Ishikawa (cell line): Measurements from ENCODE around the gene ARID1B.

Experiments
- EGR1 ChIP-seq: IDR thresholded peaks from 2 replicates; pipeline ENCODE4 v1.6.1; 2012
- EP300 ChIP-seq: IDR thresholded peaks from 2 replicates; pipeline ENCODE4 v1.6.1; 2012; ENCODE audit warnings: borderline replicate concordance
- FOXM1 ChIP-seq: IDR thresholded peaks from 2 replicates; pipeline ENCODE4 v1.6.1; 2012; ENCODE audit warnings: low read depth, borderline replicate concordance
- RAD21 ChIP-seq: IDR thresholded peaks from 2 replicates; pipeline ENCODE4 v1.6.1; 2012; ENCODE audit warnings: low read depth
- TCF12 ChIP-seq: IDR thresholded peaks from 2 replicates; pipeline ENCODE4 v1.6.1; 2012; ENCODE audit warnings: low read depth
- TEAD4 ChIP-seq: IDR thresholded peaks from 2 replicates; pipeline ENCODE4 v1.6.1; 2012
- USF1 ChIP-seq: IDR thresholded peaks from 2 replicates; pipeline ENCODE4 v1.6.1; 2012
- ZBTB7A ChIP-seq: IDR thresholded peaks from 2 replicates; pipeline ENCODE4 v1.6.1; 2012; ENCODE audit warnings: low read depth
- TF ChIP-seq, protein P1 (sequence below): IDR thresholded peaks from 2 replicates; pipeline ENCODE4 v1.6.1; 2012; ENCODE audit warnings: low read depth, mild to moderate bottlenecking
- TF ChIP-seq, protein P2 (sequence below): IDR thresholded peaks from 2 replicates; pipeline ENCODE4 v1.6.1; 2012

DNA sequence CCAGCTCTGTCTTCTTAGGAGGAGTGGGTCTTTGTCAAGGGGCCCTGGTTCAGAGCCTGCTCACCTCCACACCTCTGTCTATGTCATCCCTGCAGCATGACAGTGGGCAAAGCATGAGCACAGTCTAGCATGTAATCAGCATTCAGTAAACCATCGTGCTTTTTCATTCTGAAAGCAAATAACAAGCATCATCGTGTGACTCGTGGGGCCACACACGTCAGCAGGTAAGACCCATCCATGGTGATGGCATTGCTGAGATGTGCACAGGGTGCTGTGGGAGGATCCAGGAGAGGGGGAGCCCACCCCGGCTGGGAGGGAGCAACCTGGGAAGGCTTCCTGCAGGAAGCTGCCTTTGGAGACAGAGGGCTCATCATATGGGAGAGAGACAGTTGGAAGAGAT, 439.4 kb downstream of the ARID1B start:
- TF ChIP-seq FOXM1 (no peak), RAD21 (no peak), EP300 (no peak), ZBTB7A (no peak), EGR1 (no peak), USF1 (no peak), TCF12 (no peak), TEAD4 (no peak)
- TF ChIP-seq, protein P1, sequence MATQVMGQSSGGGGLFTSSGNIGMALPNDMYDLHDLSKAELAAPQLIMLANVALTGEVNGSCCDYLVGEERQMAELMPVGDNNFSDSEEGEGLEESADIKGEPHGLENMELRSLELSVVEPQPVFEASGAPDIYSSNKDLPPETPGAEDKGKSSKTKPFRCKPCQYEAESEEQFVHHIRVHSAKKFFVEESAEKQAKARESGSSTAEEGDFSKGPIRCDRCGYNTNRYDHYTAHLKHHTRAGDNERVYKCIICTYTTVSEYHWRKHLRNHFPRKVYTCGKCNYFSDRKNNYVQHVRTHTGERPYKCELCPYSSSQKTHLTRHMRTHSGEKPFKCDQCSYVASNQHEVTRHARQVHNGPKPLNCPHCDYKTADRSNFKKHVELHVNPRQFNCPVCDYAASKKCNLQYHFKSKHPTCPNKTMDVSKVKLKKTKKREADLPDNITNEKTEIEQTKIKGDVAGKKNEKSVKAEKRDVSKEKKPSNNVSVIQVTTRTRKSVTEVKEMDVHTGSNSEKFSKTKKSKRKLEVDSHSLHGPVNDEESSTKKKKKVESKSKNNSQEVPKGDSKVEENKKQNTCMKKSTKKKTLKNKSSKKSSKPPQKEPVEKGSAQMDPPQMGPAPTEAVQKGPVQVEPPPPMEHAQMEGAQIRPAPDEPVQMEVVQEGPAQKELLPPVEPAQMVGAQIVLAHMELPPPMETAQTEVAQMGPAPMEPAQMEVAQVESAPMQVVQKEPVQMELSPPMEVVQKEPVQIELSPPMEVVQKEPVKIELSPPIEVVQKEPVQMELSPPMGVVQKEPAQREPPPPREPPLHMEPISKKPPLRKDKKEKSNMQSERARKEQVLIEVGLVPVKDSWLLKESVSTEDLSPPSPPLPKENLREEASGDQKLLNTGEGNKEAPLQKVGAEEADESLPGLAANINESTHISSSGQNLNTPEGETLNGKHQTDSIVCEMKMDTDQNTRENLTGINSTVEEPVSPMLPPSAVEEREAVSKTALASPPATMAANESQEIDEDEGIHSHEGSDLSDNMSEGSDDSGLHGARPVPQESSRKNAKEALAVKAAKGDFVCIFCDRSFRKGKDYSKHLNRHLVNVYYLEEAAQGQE = no peak
- TF ChIP-seq, protein P2, sequence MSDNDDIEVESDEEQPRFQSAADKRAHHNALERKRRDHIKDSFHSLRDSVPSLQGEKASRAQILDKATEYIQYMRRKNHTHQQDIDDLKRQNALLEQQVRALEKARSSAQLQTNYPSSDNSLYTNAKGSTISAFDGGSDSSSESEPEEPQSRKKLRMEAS = no peak
